ENCODE results near the gene RUSC1.
A peak's percentile ranks its signal among the peaks of the same experiment; 100 is the strongest.

Gene RUSC1

DNA sequence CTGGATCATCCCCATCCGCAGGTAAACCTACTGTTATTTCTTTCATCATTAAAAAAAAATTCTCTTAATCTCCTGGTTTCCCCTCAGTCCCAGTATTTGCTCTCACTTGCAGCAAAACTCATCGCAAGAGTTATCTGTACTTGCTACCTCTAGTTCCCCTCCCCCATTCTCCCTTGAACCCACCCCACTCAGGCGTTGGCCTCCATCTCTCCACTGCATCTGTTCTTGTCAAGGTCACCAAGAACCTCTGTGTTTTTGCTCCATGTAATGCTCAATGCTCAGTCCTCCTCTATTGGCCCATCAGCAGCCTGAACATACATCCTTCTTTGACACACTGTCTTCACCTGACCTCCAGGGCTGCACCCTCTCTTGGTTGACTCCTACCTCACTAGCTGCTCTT lies 24.0 kb upstream of the RUSC1 start:
- no peak for DNase-seq

DNA sequence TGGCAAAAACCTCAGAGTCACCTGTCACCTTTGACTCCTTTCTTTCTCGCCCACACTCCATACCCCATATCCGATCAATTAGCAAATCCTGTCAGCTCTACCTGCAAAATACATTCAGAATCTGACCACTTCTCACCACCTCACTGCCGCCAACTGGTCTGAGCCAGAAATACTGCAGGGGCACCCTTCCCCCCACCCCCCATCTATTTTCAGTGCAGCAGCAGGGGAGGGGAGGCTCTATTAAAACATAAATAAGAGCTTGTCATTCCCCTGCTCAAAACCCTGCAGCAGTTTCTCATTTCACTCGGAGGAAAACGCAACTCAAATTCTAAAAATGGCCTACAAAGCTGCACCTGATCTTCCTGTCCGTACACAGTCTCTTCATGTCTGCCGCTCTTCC lies 23.3 kb upstream of the RUSC1 start:
- DNase-seq: no peak

DNA sequence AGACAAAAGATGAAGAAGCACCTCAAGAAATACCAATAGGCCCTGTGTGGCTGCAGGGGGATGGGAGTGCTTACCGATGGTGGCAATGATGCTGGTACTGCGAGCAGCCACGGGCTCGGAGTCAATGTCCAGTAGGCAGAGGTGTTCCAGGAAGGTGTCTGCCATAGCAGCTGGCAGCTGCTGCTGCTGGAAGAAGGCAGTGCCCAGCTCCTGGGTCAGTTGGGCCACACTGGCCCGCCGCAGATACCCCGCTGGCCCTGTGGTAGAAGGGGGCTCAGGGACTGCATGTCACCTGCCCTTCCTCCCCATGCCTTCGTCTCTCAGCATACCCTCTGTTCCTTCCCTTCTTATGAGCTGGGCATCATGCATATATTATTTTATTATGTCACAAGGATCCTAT lies 20.7 kb upstream of the RUSC1 start:
- no peak for DNase-seq

DNA sequence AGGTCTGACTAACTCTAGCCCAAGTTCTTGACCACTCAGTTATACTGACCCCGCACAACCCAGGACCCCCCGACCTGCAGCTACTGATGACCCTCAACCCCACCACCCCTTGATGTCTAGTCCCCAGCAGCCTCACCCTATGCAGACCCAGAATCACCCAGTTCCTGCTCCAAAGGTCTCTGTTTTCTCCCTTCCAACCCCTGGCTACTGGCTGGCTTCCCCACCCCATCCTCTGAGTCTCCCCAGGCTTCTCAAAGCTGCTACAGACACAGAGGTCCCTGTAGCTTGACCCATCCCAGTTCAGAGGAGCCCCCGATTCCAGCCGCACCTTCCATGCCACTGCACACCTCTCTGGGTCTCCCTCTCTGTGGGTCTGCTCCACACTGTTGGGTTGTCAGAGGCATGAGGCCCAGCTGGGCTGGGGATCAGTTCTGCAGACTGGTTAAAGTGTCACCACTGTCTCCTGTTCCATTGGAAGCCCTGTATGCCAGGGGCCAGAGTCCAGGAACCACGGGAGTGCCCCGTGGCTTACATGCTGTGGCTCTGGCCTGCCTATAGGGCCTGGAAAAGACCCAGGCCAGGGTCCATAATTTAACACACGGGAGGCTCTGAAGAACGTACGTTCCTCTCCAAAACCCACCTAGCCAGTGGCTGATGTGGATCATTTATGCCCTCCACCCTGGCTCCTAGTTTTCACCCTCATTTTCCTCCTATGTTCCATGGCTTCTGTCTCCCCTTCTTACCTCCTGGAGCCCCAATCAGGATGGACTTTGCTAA lies 20.0 kb upstream of the RUSC1 start:
- no peak for DNase-seq

DNA sequence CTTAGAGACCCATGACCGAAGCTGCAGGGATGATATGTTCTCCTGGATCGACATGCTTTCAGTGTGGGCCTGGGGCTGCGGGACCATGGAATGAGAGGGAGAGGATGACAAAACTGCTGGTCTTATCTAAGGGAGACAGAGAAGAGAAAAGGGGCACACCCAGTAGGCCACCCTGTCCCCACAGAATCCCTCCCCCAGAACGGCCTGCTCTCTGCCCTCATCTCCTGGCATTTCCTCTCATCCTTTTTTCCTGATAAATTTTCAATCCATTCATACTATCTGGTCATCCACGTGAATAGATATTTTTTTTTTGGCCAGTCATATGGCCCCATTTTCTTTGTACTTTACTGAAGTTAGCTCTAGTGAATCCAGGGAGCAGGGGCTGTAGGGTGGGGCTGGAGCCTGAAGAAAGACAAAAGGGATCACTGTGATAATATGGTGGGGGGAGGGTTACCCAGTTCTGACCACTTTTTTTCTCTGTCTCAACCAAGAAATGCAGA lies 19.3 kb upstream of the RUSC1 start, which contains the start of gene PKLR:
TSS of gene PKLR (minus strand) at position 97 of the 500 bp plus-strand sequence. CDS start at position 54, 43 bp downstream.
- DNase-seq: no peak

DNA sequence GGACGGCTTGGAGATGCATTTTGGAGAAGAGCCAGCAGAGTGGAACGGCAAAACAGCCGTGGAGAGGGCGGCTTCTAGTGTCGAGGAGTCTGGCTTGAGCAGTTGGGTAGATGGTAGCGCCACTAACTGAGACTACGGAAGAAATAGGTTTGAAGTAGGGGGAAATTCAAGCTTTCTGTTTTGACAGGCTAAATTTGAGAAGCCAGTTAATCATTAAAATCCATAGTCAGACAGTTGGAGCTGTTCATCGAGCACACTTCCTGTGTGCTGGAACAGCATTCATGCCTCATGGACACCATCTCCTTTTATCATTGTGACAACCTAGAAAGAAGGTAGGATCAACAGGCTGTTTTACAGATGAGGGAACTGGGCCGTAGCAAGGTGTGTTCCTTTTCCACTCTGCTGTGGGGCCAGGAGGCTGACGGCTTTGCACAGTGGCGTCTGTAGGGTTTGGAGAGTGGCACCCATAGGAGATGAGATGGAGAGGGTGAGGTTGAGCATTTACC lies 16.1 kb upstream of the RUSC1 start:
- DNase-seq: no peak

DNA sequence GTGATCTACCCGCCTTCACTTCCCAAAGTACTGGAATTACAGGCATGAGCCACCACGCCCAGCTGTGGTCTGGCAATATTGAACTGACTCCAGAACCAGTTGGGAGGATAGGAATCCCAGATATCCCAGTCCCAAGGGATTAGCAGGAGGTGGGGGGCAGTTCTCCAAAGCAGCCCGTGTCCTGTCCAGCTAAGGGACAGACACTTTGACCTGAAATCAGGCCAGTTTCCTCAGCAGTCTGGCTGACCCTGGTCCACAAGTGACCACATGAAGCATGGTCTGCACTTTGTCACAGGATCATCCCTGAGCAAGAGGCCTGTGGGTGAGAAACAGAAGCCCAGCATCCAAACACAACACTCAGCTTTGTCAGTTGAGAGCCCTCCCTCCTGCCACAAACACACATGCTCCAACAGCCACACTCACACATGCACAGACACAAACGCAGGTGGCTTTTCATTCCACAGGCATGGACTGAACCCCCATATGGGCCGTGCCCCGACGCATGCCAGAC lies 14.8 kb upstream of the RUSC1 start:
- no peak for DNase-seq

DNA sequence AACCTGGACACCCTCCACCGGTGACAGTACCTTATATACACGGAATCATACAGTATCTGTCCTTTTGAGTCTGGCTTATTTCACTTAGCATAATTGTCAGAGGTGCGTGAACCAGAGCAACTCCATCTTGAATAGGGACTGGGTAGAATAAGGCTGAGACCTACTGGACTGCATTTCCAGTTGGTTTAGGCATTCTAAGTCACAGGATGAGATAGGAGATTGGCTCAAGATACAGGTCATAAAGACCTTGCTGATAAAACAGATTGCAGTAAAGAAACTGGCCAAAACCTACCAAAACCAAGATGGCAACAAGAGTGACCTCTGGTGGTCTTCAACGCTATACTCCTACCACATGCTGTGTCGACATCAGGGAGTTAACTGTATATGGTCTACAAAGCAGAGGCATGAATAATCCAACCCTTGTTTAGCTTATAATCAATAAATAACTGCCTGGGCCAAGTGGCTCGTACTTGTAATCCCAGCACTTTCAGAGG lies 13.4 kb upstream of the RUSC1 start:
- no peak for DNase-seq

DNA sequence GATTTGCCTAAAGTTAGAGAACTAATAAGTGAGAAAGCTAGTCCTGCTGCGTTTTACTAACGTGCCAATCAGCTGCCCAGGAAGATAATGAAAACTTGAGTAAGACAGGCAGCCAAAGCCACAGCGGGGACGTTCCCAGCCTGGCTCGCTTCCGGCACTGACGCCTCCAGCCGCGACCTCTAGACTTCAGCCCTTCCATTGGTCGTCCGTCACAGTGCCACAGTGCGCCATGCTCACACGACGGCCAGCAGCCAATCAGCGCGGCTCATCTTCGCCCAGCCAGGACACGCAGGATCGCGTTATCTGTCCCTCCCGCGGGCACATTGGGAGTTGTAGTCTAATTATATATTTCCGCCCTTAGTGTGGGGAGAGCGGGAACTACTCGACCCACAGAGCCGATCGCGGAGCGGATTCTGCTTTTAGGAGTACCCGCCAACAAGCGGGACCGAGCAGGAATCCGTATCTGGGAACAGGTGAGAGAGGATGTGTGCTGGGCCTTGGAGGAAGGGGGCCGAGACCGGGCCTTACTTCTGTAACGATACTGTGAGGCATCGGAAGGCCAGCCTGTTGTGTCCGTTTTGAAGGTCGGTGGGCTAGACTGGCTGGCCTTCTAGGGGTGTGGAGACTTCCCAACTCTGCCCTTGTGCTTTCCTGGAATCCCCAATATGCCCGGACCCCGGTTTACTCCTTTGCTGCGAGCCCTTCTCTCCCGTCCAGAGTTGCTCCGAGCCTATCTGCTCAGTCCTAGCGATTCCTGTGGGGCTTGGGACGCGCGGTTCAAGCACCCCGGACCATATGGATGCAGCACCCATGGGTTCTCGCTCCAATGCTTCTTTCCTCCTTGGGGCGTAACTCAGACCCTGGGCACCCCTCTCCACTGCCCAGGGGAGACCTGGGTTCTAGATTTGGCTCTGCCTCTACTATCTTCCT lies 11.9 kb upstream of the RUSC1 start, which contains the start of gene FDPS:
TSS of gene FDPS (plus strand) at position 374 of the 930 bp plus-strand sequence. CDS start 924 bp downstream, outside the sequence.
- DNase-seq: peak; percentile 100

DNA sequence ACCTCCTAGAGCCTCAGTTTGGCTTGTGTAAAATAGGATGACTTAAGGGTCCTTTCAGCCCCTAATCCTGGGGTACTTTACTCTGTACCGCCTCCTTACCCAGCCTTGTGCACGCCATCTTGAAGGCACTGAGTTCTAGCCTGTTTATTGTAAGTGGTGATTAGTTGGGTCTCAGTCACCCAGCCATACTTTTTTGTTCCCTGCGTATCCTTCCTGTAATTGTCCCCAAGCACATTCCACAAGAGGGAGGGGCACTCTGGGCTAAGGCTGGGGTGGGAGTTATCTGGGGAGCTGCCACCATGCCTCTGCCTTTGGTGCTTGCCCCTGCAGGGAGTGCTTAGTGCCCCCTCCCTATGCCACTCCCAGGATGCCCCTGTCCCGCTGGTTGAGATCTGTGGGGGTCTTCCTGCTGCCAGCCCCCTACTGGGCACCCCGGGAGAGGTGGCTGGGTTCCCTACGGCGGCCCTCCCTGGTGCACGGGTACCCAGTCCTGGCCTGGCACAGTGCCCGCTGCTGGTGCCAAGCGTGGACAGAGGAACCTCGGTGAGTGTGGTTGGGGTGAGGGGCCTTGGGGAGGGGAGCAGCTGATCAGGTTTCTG lies 11.2 kb upstream of the RUSC1 start:
- no peak for DNase-seq

DNA sequence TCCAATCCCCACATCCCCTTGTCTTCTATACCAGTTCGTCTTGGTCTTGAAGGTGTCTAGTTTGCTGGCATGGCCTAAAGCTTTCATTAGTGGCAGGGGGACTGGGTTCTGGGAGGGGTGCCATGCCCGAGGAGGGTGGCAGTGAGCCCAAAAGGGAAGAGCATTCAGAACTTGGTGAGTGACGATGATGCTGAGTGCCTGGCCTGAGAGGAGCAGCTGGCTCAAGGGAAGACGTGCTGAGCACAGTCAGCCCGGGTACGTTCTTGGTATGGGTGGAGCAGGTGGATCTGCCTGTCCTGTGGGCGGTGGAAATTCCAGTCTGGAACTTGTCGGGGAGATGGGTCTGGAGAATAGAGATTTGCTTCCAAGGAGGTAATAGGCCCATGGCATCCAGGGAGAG lies 7.4 kb upstream of the RUSC1 start:
- DNase-seq: no peak

DNA sequence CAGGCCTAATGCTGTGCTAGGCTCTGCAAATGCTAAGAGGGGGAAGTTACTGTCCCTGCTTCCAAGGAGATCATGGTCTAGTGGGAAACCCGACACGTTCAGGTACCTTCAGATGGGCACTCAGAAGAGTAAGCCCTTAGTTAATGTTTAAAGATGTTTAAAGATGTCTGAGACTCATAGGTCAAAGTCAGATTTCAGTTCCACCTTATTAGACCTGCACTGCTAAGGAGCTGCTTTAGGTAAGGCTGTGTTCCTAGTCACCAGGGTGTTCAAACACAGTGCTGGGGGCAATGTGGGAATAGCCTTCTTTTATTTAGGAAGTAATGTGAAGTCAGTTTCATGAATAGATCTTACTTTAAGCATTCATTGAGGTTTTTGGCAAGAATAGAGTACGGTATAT lies 3.8 kb upstream of the RUSC1 start:
- no peak for DNase-seq

DNA sequence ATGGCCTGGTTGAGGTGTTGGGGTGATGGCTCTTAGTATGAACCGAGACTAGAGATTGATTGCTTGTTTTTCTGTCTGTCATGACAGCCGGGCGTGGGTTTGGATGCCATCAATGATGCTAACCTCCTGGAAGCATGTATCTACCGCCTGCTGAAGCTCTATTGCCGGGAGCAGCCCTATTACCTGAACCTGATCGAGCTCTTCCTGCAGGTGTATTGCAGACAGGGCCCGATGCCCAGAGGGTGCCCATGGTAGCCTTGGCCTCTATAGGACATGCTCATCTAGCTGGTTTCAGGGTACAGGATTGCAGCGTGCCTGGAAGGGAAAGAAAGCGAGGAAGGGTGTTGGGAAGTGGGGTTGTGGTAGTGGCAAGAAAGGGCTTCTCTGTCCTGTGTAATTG lies 2.6 kb upstream of the RUSC1 start:
- no peak for DNase-seq

DNA sequence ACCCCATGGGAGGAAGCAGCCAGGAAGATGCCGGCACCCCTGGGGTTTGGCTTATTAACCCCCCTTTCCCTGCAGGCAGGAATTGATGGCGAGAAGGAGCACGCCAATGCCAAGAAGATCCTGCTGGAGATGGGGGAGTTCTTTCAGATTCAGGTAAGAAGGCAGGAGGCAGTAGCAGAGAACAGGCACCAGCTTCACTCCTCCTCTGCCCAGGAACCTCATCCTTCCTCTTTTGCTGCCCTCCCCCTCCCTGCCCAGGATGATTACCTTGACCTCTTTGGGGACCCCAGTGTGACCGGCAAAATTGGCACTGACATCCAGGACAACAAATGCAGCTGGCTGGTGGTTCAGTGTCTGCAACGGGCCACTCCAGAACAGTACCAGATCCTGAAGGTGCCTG lies 1.2 kb upstream of the RUSC1 start:
- DNase-seq: no peak

DNA sequence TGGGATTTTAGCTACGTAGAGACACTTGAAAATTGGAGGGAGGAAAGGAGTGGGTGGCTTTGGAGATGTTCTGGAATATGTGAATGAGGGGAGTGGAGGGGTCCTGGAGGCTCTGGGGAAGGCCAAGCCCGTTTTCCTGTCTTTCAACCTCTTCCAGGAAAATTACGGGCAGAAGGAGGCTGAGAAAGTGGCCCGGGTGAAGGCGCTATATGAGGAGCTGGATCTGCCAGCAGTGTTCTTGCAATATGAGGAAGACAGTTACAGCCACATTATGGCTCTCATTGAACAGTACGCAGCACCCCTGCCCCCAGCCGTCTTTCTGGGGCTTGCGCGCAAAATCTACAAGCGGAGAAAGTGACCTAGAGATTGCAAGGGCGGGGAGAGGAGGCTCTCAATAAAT lies 442 bp upstream of the RUSC1 start:
- DNase-seq: no peak

DNA sequence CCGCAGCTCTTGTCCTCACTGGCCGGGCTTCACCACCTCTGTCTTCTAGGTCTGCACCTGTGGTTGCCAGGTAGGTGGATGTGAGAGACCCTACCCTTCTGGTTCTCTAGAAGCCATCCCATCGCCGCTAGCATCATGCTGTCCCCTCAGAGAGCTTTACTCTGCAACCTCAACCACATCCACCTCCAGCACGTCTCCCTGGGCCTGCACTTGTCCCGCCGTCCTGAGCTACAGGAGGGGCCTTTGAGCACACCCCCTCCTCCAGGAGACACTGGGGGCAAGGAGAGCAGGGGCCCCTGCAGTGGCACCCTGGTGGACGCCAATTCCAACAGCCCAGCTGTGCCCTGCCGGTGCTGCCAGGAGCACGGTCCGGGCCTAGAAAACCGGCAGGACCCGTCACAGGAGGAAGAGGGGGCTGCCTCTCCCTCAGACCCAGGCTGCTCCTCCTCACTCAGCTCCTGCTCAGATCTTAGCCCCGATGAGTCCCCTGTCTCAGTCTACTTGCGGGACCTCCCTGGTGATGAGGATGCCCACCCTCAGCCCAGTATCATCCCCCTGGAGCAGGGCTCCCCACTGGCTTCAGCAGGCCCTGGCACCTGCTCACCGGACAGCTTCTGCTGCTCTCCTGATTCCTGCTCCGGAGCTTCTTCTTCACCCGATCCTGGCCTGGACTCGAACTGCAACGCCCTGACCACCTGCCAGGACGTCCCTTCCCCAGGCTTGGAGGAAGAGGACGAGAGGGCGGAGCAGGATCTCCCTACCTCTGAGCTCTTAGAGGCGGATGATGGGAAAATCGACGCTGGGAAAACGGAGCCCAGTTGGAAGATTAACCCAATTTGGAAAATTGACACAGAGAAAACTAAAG lies 1.2 kb downstream of the RUSC1 start:
- no peak for DNase-seq

DNA sequence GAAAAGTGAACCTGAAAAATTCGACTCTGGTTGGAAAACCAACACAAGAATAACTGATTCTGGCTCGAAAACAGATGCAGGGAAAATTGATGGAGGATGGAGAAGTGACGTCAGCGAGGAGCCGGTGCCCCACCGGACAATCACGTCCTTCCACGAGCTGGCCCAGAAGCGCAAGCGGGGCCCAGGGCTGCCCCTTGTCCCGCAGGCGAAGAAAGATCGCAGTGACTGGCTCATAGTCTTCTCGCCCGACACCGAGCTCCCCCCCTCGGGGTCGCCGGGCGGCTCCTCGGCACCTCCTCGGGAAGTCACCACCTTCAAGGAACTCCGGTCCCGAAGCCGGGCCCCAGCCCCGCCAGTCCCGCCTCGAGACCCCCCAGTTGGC lies 1.9 kb downstream of the RUSC1 start:
- no peak for DNase-seq

DNA sequence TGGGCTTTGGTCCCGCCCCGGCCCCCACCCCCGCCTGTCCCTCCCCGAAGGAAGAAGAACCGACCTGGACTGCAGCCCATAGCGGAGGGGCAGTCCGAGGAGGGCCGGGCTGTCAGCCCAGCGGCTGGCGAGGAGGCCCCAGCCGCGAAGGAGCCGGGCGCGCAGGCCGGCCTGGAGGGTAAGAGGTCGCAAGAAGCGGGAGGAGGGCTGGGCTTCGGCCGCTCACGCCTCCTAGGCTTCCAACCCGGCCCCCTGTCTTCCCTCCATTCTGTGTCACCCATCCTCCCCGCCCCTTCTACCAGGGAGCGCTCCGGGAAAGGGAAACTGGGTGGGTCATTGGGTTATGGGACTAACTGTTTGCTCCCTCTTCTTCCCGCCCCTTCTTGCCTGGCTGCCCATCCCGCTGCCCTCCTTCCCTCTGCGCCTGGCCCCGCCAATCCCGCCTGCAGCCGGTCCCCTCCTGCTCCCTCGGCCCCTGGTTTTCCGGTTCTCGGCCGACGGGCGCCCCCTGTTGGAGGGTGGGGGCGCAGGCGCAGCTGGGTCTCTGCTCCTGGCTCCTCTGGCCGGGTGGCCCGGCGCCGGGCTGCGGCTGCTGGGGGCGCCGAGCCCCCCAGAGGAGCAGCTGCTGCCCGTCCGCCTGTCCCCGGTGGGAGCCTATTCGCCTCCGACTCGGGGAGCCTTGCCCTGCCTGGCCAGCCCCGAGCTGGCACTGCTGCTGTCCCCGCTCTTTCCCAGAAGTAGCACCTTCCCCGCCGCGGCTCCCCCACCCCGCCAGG lies 2.4 kb downstream of the RUSC1 start:
- DNase-seq: peak; percentile 32

DNA sequence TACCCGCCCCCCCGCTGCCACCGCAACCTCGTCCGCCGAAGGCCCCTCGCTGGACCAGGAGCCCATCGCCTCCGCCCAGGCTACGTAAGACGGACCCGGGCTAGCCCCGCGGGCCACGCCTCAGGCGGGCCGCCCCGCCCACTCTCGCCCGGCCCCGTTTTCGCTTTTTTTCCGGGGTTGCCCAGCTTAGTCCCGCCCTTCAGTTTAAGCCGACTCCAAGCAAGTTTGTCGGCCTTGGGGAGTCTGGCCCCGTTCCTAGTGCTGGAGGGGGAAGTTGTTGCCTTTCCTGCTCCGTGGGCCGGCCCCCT lies 3.0 kb downstream of the RUSC1 start:
- DNase-seq: no peak

DNA sequence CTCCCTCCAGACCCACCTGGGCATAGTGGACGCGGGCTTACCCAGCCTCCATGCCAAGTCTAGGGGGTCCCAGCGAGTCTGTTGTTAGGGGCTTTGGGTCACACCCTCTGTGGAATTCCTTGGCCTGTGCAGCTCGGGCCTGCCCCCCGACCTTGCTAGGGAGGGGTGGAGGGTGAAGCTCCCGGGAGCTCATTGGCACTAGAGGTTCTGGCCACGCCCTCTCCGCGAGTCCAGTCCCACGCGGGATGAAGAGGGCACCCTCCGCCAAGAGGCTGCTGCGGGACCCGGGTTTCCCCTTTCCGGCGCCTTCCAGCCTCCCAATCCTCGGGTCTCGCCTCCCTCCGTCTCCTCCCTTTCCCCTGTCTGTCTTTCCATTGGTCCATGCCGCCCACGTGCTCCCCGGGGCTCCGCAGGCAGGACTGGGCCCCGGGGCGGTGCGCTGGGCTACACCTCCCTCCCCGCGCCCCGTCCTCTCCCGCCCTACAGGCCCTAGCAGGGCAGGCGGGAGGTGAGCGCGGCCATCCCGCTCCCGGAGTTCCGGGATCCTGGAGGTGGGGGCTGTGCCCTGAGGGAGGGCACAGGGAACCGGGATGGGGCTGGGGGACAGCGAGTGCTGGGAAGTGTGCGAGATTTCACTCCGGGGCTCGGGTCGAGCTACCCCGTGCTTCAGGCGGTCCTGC lies 3.5 kb downstream of the RUSC1 start:
- DNase-seq: peak; percentile 67
